Measurements from ENCODE around the gene HEPN1.

HEPN1 gene

DNA sequence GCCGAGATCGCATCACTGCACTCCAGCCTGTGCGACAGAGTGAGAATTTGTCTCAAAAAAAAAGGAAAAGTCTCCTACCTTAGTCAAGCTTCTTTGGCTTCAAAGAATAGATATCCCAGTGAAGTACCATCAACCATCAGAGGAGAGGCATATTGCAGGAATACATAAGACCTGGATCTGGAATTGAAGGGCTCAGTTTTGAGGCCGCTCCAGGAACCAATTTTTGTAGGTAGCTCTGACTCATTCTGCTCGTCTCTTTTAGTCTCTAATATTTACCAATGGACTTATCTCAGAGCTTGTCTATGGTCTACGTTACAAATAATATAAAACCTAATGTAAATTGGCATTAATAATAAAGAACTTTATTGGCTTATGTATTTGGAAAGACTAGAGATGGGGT lies 26.8 kb downstream of the HEPN1 start:
- Histone ChIP-seq H3K27ac (no peak overlapping the region), H3K9me3 (no peaks in the 10 kb centered on the region), H3K36me3 (no peaks in the 10 kb centered on the region), H3K4me3 (ENCODE audit: low read depth in 1 of 2, low read length in 1 of 2) (no peak overlapping the region), H3K27me3 (peaks cover 8% of the 10 kb centered on the region), H3K4me1 (ENCODE audit: control insufficient read depth in 1 of 2, insufficient read depth in 1 of 2, low read depth in 1 of 2, low read length in 1 of 2) (no peaks in the 10 kb centered on the region)
- TF ChIP-seq, protein P1, sequence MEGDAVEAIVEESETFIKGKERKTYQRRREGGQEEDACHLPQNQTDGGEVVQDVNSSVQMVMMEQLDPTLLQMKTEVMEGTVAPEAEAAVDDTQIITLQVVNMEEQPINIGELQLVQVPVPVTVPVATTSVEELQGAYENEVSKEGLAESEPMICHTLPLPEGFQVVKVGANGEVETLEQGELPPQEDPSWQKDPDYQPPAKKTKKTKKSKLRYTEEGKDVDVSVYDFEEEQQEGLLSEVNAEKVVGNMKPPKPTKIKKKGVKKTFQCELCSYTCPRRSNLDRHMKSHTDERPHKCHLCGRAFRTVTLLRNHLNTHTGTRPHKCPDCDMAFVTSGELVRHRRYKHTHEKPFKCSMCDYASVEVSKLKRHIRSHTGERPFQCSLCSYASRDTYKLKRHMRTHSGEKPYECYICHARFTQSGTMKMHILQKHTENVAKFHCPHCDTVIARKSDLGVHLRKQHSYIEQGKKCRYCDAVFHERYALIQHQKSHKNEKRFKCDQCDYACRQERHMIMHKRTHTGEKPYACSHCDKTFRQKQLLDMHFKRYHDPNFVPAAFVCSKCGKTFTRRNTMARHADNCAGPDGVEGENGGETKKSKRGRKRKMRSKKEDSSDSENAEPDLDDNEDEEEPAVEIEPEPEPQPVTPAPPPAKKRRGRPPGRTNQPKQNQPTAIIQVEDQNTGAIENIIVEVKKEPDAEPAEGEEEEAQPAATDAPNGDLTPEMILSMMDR (IDR thresholded peaks at IDR 0.05) = no peak

DNA sequence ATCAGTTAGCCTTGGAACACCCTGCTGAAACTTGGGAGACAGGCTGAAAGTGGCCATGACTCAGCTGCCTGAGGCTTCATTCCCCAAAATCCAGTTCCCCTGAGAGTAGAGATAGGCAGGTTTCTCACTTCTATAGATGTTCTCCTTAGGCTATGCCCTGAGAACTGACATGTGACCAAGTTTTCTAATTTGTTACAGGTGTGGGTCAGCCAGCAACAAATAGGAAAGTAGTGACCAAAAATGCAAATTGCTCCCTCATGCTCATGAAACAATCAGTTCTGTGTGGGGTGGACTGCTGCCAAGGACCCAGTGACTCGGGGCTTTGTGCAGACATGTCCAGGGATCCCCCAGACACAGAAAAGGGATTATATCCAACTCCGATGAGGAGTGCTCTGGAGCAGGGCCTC lies 27.7 kb downstream of the HEPN1 start:
- Histone ChIP-seq H3K9me3 (no peaks in the 10 kb centered on the region), H3K4me1 (ENCODE audit: control insufficient read depth in 1 of 2, insufficient read depth in 1 of 2, low read depth in 1 of 2, low read length in 1 of 2) (no peaks in the 10 kb centered on the region), H3K4me3 (ENCODE audit: low read depth in 1 of 2, low read length in 1 of 2) (no peak overlapping the region), H3K27ac (no peak overlapping the region), H3K27me3 (peaks cover 17% of the 10 kb centered on the region), H3K36me3 (no peaks in the 10 kb centered on the region)
- TF ChIP-seq, protein P1 (IDR thresholded peaks at IDR 0.05) = no peak

DNA sequence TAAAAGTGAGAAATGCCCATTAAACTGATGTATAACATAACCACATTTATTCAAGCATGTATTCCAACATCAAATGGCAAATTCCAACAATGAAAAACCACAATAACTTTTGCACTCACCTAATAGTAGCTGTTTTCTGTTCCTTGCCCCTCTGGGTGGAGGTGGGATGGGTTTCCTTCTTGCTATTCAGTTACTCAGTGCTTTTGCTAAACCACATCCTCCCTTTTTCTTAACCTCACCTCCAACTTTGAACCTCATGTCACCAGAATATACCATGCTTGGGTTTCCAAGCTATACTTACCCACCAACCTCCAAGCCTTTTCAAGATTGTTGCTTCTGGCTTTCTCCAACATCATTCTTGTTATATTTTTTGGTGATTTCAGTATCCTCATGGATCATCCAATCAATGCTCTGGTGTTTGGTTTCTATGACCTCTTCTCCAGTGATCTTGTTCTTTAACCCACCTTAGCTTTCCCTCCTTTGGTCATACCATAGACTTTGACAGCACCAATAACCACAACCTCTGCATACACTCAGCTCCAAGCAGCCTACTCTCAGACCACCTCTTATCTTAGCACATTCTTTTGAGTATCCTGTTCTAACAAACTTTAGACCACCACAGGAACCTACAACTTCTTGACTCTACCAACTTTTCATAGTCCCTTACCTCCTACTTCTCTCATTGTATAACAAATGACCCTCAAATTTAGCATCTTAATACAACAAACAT lies 31.7 kb downstream of the HEPN1 start:
- peaks cover 13% of the 10 kb centered on the region in 2 experiments for H3K4me1 ChIP-seq (ENCODE audit: control insufficient read depth in 1 of 2, insufficient read depth in 1 of 2, low read depth in 1 of 2, low read length in 1 of 2)
- H3K4me3 ChIP-seq (ENCODE audit: low read depth in 1 of 2, low read length in 1 of 2) = no peak overlapping the region
- H3K36me3 ChIP-seq = no peaks in the 10 kb centered on the region
- H3K27me3 ChIP-seq = peaks cover 34% of the 10 kb centered on the region
- H3K27ac ChIP-seq = no peak overlapping the region
- TF ChIP-seq, protein P1 (IDR thresholded peaks at IDR 0.05) = no peak
- no peaks in the 10 kb centered on the region for H3K9me3 ChIP-seq

DNA sequence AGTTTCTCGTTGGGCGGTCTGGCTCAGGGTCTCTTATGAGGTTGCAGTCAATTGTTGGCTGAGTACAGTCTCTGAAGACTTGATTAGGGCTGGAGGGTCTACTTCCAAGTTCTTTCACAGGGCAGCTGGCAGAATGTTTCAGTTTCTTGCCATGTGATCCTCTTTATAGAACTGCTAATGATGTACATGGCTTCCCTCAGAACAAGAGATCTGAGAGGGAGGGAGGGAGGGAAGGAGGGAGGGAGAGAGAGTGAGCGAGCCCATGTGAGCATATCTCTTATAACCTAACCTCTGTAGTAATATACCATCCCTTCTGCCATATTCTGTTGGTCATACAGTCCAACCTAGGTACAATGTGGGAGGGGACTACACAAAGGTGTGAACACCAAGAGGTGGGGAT lies 32.3 kb downstream of the HEPN1 start:
- Histone ChIP-seq H3K4me3 (ENCODE audit: low read depth in 1 of 2, low read length in 1 of 2) (no peak overlapping the region), H3K4me1 (ENCODE audit: control insufficient read depth in 1 of 2, insufficient read depth in 1 of 2, low read depth in 1 of 2, low read length in 1 of 2) (peaks cover 13% of the 10 kb centered on the region in 2 experiments), H3K9me3 (no peaks in the 10 kb centered on the region), H3K36me3 (no peaks in the 10 kb centered on the region), H3K27me3 (peaks cover 34% of the 10 kb centered on the region), H3K27ac (no peak overlapping the region)
- TF ChIP-seq, protein P1 (IDR thresholded peaks at IDR 0.05) = no peak

DNA sequence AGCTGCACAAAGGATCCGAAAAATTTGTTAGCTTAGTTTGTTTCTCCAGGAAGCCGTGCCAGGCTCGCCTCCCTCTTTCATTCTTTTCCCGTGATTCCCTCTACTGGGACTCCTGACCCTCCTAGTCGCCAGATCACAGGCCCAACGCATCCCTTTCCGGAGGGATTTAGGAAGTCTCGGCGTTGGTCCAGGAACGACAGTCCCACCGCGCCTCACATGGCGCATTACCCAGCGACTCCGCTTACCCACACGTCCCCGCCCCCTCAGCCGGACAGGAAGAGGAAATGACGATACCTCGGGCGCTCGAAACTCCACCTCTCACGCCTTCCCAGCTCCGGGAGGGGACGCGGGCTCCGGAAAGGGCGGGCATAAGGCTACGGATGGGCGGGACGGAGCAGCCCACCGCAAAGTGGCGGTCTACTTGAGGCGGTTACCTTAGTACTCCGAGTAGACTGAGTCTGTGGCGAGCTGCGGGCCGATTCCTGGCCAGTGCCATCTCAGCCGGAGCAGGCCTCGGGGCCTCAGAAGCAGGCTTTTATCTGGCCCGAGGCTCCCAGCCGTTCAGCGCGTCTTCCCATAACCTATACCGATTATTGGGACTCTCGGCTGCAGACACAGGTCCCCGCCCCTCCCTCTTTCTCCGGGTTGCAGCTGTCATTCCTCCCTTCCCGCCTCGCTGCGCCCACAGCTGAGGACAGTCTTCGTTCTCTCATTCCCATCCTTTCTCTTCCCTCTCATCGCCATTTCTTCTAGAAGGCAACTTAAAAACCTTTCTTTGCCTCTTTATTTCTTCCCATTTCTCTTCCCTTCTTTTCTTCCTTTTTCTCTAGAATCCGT lies 34.9 kb downstream of the HEPN1 start, which contains the start of gene CCDC15:
Gene CCDC15, plus strand, starts transcription at position 450 of the 837 bp plus-strand sequence. CDS start 531 bp downstream, outside the sequence.
- Histone ChIP-seq H3K27me3 (peaks cover 34% of the 10 kb centered on the region), H3K27ac (peak within 1 kb of the TSS; percentile 66), H3K4me1 (ENCODE audit: control insufficient read depth in 1 of 2, insufficient read depth in 1 of 2, low read depth in 1 of 2, low read length in 1 of 2) (peaks cover 13% of the 10 kb centered on the region in 2 experiments), H3K4me3 (ENCODE audit: low read depth in 1 of 2, low read length in 1 of 2) (peak within 1 kb of the TSS; percentile 81 to 91), H3K9me3 (no peaks in the 10 kb centered on the region), H3K36me3 (no peaks in the 10 kb centered on the region)
- TF ChIP-seq, protein P1 (IDR thresholded peaks at IDR 0.05) = peak; percentile 35
